ENCODE results near the gene RAB10.
"Not testable (repeated sequence)": the region's sequence is repeated elsewhere in the genome, so short reads cannot be mapped to it uniquely, and the experiment has no call there.

The RAB10 gene

GRCh38 chr2:26016012-26016705 lies 17.7 kb upstream of the RAB10 start:
- no peak for DNase-seq (ENCODE audit: low spot score)

- DNase-seq (ENCODE audit: low spot score): not testable (repeated sequence)
These were observed 17.2 kb upstream of the RAB10 start for GRCh38 chr2:26016706-26017045.

DNA sequence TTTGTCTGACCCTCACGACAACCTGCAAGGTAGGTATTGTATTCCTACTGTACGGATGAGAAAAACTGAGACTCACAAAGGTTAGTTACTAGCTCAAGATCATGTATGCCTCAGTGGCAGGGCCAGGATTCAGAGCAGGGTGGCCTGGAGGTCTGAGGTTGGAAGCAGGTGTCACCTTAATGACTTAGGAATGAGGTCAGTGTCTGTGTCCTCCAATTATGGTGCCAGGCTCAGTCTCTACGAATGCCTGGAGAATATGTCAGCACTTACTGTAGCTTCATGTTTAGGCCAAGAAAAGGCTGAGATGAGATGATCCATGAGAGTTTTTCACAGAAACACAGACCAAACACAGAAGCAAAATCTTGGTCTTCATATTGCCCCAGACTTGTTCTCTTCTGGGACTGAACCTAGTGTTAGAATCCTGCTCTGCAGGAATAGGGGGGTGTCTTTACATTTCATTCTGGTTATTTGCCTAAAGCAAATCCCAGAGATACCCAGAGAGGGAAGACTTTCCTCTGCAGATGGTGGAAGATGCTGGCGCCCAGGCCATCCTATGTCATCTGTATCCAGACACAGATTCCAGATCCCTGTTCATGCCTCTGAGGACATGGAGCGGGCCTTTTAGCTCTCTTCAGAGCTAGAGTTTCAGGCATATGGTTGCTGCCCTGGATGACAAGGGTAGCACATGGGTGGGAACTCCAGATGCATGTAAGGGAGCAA lies 16.3 kb upstream of the RAB10 start:
- no peak for DNase-seq (ENCODE audit: low spot score)

GRCh38 chr2:26018184-26019055 lies 15.5 kb upstream of the RAB10 start:
- DNase-seq (ENCODE audit: low spot score): peak; percentile 42

DNA sequence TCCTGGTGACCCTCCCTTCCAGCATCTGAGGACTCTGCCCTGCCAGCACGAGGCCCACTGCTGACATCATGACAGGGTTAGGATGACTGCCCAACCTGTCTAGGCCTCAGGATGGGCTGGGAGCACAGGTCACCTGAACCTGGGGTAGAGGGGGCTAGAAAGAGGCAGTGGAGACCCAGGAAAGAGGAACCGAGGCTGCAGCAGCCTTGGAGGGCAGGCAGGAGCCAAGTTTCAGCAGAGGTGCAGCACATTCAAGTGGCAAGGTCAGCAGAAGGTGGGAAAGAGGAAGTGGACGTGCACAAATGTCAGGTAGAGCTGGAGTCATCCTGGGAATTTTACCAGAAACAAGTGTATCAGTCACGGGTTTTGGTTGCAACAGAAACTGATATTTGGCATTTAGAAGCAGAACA lies 13.6 kb upstream of the RAB10 start:
- no peak for DNase-seq (ENCODE audit: low spot score)

DNA sequence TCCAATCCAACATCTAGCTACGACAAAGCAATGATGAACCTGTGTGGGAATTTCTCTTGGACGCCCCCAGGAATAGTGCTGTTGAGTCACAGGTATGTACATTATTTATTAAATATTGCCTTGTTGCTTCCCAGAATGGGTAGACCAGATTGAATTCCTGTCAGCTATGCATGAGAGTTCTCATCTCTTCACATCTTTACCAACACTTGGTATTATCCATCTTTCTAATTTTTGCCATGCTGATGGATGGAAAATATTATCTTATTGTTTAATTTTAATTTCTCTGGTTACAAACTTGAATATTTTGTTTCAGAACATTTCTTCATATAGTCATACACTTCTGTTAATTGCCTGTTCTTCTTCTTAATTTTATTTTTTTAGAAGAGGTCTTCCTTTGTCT lies 9.6 kb upstream of the RAB10 start:
- DNase-seq (ENCODE audit: low spot score): no peak

DNA sequence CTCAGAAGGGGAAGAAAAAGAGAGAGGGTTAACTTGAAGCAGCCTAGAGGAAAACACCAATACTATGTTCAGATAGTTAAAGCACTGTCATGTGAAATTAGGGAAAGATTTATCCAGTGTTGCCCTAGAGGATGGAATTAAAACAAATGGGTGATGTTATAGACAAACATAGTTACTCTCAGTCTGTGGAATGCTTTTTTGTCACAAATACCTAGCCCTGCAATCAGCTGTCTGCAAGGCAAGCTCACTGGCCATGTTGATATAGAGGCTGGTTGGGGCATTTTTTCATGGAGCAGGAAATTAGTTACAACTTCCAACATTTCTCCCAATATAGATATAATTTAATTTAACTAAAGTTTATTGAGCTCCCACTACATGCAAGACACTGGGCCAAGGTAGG lies 8.4 kb upstream of the RAB10 start:
- DNase-seq (ENCODE audit: low spot score): no peak

- DNase-seq (ENCODE audit: low spot score): not testable (repeated sequence)
These were observed 5.8 kb upstream of the RAB10 start for GRCh38 chr2:26028083-26028482.

GRCh38 chr2:26032586-26033269 lies 1.2 kb upstream of the RAB10 start:
- DNase-seq (ENCODE audit: low spot score): not testable (repeated sequence)

GRCh38 chr2:26033270-26033817 lies 540 bp upstream of the RAB10 start:
- peak; percentile 23 for DNase-seq (ENCODE audit: low spot score)

GRCh38 chr2:26034637-26034992 lies 731 bp downstream of the RAB10 start:
- DNase-seq (ENCODE audit: low spot score): no peak

DNA sequence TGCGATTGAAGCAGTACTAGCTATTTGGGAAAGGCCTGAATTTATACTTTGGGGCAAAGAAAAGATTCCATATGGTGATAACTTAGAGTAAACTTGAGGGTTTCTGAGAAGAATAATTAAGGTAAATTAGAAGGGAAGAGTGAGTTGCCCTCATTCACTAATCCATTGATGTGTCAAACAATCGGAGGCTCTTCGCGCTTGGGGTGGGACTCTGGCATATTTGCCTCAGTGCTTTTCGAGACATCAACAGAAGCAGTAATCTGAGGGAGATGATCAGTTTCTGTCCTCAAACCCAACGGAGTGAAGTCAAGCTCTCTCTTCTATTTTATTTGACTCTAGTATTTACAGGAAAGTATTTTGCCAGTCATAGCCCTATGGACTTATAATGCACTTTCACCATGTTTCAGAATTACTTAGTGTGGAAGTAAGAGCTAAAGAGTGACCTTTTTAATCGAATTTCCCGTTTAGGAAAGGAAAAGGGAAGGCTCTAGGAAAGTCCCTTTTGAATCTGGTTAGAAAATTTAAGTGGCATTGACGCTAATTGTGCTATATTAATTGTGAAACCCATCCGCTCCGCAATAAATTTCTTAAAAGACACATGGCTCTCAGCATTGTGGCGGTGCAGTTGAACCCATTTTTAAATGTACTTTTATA lies 1.3 kb downstream of the RAB10 start:
- peak; percentile 28 for DNase-seq (ENCODE audit: low spot score)

DNA sequence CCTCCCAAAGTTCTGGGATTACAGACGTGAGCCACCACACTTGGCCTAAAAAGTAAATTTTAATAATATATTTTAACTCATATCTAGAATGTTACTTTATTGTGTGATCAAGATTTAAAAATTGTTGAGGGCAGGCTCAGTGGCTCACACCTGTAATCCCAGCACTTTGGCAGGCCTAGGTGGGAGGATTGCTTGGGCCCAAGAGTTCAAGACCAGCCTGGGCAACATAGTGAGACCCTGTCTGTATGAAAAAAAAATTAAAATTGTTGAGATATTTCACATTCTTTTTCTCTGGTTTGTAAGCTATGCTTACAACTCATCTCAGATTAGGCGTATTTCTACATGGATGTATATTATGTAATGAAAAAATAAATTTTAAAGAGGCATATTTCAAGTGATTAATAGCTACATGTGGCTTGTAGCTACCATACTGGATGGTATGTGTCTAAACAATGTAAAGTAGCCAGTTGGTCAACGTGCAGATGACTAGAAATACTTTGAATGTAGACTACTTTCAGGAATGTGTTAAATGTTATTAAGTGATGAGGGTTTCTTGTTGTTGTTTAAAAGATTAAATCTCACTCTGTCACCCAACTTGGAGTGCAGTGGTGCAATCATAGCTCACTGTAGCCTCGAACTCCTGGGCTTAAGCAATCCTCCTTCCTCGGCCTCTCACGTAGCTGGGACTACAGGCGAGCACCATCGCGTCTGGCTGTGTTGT lies 5.9 kb downstream of the RAB10 start:
- DNase-seq (ENCODE audit: low spot score): no peak

DNA sequence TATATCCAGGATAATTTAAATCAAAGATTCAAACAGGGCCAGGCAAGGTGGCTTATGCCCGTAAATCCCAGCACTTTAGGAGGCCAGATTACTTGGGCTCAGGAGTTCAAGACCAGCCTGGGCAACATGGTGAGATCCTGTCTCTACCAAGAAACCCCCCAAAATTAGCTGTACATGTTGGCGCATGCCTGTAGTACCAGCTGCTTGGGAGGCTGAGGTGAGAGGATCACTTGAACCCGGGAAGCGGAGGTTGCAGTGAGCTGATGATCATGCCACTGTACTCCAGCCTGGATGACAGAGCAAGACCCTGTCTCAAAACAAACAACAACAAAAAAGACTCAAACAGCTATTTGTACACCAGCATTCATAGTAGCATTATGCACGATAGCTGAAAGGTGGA lies 9.2 kb downstream of the RAB10 start:
- DNase-seq (ENCODE audit: low spot score): no peak

DNA sequence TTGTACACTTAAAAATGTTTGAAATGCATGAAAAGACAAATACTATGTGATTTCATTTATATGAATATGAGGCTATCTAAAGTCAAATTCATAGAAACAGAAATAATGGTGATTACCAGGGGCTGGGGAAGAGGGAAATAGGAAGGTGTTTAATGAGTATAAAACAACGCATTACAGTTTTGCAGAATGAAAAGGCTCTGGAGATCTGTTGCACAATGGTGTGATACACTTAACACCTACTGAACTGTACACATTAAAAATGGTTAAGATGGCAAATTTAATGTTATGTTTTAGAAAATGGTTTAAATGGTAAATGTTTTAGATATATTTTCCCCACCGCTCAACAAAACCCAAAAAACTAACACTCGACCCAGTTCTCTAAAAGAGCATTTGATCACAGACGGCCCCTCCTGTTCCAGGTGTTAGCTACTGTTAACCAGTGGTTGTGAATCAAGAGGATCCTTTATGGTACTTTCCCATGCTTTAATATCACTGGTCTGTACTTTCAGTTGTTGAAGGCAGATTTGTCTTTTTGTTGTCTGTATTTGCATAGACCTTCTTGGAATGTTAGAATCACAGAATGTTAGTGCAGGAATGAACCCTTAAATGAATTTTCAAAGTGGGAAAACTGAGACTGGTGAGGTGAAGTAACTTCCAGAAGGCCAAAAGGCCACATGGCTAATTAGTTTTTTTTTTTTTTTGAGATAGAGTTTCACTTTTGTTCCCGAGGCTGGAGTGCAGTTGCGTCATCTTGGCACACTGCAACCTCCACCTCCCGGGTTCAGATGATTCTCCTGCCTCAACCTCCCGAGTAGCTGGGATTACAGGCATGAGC lies 10.2 kb downstream of the RAB10 start:
- DNase-seq (ENCODE audit: low spot score): peak; percentile 22

DNA sequence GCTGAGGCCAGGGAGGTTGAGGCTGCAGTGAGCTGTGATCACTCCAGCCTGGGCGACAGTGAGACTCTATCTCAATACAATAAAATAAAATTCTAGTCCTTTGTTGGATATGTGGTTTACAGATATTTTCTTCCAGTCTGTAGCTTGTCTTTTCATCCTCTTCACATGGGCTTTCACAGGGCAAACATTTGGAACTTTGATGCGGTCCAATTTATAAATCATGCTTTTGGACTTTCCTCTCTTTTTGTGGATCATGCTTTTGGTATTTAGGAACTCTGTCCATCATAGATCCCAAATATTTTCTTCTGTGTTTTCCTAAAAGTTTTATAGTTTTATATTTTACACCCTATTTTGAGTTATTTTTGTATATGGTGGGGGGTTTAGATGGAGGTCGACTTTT lies 14.9 kb downstream of the RAB10 start:
- no peak for DNase-seq (ENCODE audit: low spot score)

- DNase-seq (ENCODE audit: low spot score): no peak
These were observed 15.8 kb downstream of the RAB10 start for GRCh38 chr2:26049641-26050040.

DNA sequence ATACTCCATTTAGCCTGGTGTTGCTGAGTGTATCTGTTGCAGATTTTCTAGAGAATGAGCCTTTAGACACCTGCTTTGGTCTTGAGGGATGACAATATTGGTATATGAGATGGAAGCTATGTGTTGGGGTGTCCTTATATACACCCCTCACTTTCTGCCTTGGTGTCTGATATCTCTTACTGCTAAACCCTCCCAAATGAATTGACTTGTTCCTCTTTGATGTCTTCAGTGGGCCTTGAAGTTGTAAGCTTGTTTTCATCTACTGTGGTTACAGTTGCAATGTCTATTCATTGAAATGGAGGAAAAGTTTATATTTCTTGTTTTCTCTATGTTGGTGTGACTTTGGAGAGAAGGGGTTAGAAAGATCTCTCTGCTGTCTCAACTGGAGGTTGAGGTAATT lies 18.9 kb downstream of the RAB10 start:
- DNase-seq (ENCODE audit: low spot score): no peak

GRCh38 chr2:26054598-26055348 lies 20.9 kb downstream of the RAB10 start:
- DNase-seq (ENCODE audit: low spot score): no peak

All from activated CD4-positive, alpha-beta T cell treated with anti-CD3 and anti-CD28 coated beads, Interleukin-2, Interleukin-4, amounts not matched to agents 100 ng/mL and 50 ng/mL, durations not matched to agents 16 hours and 8 hours (primary cell).